ENCODE data around the gene OR3A2.

- no peak for TF ChIP-seq CTCF (conservative IDR thresholded peaks at IDR 0.05)
- TF ChIP-seq ZFX (IDR thresholded peaks at IDR 0.05), result no peak
These were observed 67.8 kb downstream of the OR3A2 start for GRCh38 chr17:3318336-3318735.

All from C4-2B (cell line).